Activated T-cell treated with anti-CD3 and anti-CD28 coated beads for 48 hours (primary cell): ENCODE data around the gene RTBDN.

ENCODE experiments used
- DNase-seq: peaks from one replicate; pipeline ENCODE4 v3.0.0-alpha.2; 2020; ENCODE audit warnings: low read depth

Gene RTBDN

DNA sequence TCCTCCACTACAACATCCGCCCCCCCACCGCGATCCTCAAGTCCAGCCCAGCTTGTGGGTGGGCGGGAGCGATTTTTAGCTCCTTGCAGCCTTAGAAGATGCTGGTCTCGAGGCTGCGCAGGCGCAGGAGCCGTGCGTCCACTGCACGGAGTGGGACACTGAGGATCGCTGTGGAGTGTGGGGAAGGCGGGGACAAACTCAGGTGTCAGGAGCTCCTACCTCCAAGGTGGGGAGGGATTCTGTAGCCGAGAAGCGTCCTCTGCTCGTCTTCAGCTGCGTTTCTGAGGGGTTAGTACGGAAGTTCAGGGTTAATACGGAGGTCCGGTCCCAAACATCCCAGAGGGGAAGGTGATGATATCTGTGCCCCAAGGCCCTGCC is at the start of gene RTBDN:
Gene RTBDN (minus strand): TSS at position 14 of the 378 bp plus-strand sequence. CDS start 4,600 bp downstream, outside the sequence.
- no peak for DNase-seq

DNA sequence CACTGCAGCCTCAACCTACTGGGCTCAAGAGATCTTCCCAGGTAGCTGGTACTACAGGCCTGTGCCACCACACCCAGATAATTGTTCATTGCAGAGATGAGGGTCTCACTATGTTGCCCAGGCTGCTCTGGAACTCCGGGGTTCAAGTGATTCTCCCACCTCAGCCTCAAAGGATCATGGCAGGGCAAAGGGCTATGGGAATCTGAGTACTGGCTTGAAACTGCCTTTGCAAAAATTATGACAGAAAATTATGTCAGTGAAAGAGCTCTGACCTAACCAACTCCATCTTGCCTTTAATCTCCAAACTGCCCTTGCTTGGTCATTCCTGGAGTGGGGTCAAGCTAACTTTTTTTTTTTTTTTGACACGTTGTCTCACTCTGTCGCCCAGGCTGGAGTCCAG is 48.2 kb upstream of the RTBDN start:
- DNase-seq: no peak

DNA sequence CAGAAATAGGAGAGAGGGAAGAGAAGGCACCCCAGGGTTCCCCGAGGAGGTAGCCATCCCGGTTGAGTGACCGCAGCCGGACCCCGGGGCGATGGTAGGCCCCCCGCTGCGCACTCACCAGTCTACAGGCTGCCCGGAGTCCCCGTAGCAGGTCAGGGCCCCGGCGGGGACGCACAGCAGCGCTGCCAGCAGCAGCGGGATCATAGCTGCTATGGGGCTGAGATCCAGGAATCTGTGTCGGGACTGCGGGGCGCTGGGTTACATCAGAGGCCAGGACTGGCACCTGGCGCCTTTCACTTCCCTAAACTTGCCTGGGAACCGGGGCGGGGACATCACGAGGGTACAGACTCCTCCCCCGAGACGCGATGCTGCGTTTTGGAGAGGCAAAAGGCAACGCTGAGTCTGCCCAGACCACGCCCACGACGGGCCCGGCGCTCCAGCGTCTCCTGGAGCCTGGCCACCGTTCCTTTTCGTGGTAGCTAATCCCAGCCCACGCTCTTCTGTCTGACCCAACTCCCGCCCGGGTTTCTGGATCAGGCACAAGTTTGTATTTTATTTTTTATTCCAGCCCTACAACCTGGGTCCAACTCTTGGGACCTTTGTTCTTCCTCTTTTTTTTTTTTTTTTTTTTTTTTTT is 46.9 kb upstream of the RTBDN start, which contains the start of gene DNASE2:
Gene DNASE2 (minus strand): TSS at position 278 of the 637 bp plus-strand sequence. CDS start 74 bp downstream, at position 204.
- peak; percentile 87 for DNase-seq

DNA sequence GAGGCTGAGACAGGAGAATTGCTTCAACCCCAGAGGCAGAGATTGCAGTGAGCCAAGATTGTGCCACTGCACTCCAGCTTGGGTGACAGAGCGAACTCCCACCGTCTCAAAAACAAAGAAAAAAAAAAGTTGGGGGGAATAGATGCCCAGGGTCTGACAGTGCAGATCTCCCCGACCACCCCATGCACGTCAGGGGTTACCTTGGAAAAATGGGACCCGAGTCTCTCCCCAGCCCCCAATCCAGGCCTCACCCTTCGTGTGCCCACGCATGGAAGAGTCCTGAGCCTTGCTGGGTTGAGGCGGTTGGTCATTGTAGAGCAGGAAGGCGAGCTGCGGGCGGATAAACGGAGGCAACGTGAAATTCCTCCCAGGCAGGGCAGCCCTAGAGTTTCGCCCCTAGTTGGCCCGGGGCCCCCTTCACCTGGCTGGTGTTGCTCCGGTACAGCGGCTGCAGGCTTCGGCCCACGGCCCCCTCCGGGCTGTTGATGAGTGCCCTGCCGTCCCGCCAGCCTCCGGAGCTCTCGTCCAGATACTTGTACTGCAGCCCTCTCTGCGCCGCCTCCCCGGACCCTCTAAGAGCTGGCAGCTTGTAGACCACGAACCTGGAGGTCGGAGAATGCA is 46.3 kb upstream of the RTBDN start:
- no peak for DNase-seq

DNA sequence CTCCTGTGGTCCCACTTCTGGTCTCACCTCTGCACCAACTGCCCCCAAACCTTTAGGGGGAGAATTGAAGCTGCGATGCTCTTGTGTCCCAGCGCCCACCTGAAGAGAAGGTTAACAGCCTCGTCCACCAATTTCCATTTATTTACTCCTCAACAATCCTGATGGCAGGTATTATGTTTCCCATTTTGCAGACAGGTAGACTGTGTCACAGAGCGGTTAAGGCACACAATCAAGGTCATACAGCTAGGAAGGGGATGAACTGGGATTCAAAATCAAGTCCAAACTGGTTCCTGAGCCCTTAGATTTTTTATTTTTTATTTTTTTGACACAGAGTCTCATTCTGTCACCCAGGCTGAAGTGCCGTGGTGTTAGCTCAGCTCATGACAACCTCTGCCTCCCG is 40.7 kb upstream of the RTBDN start:
- no peak for DNase-seq

DNA sequence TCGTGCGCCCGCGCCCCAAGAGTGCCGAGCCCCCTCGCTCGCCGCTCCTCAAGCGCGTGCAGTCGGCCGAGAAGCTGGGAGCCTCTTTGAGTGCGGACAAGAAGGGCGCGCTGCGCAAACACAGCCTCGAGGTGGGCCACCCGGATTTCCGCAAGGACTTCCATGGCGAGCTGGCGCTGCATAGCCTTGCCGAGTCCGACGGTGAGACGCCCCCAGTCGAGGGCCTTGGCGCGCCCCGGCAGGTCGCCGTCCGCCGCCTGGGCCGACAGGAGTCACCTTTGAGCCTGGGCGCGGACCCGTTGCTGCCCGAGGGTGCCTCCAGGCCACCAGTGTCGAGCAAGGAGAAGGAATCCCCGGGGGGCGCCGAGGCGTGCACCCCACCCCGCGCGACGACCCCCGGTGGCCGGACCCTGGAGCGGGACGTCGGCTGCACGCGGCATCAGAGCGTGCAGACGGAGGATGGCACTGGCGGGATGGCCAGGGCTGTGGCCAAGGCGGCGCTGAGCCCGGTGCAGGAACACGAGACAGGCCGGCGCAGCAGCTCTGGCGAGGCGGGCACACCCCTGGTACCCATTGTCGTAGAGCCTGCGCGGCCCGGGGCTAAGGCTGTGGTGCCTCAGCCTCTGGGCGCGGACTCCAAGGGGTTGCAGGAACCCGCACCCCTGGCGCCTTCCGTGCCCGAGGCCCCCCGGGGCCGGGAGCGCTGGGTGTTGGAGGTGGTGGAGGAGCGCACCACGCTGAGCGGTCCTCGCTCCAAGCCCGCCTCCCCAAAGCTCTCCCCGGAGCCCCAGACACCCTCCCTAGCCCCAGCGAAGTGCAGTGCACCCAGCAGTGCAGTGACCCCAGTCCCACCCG is 39.7 kb upstream of the RTBDN start:
- DNase-seq: no peak

DNA sequence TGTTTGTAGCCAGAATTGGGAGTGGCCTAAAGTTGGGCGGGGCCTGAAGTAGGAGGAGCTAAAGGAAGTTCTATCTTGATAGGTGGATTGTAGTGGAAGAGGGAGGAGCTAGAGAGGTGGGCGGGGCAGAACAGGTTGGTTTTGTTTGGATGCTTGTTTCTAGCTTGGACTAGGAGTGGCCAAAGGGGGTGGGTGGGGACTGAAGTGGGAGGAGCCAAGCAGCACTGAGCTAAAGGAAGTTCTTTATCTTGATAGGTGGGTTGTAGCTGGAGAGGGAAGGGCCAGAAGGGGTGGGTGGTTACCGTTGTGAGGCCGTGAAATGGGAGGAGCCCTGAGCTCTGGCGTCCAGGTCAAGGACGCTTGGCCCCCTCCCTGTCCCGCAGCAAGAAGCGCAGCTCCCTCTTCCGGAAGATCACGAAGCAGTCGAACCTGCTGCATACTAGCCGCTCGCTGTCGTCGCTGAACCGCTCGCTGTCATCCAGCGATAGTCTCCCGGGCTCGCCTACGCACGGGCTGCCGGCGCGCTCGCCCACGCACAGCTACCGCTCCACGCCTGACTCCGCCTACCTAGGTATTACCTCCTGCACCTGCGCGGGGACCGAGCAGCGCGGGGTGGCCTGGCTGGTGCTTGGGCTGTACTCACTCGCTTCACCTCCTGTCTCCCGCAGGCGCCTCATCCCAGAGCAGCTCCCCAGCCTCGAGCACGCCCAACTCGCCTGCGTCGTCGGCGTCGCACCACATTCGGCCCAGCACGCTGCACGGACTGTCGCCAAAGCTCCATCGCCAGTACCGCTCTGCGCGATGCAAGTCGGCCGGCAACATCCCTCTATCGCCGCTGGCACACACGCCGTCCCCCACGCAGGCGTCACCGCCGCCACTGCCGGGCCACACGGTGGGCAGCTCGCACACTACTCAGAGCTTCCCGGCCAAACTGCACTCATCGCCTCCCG is 38.8 kb upstream of the RTBDN start:
- peak; percentile 59 for DNase-seq

DNA sequence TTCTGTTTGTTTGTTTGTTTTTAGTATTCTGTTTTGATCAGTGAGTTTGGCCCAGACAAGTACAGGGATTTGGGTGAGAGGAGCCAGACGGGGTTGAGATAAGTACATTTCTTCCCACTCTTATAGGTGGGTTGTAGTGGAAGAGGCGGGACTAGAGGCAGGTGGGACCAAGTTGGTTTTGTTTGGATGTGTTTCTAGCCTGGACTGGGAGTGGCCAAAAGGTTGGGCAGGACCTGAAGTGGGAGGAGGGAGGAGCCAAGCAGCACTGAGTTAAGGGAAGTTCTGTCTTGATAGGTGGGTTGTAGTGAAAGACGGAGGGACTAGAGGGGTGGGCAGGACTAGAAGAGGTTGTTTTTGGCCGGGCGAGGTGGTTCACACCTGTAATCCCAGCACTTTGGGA is 37.9 kb upstream of the RTBDN start:
- no peak for DNase-seq

DNA sequence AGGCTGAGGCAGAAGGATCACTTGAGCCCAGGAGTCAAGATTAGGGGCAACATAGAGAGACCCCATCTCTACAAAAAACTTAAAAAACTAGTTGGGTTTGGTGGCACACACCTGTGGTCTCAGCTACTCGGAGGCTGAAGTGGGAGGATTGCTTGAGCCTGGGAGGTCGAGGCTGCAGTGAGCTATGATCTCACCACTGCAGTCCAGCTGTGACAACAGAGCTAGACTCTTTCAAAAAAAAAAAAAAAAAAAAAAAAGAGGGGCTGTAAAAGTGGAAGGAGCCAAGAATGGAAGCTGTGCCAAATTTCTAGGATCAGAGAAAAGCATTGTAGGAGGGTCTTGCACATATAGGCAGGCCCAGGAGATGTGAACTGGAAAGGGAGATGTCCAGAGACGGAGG is 37.3 kb upstream of the RTBDN start:
- DNase-seq: no peak

DNA sequence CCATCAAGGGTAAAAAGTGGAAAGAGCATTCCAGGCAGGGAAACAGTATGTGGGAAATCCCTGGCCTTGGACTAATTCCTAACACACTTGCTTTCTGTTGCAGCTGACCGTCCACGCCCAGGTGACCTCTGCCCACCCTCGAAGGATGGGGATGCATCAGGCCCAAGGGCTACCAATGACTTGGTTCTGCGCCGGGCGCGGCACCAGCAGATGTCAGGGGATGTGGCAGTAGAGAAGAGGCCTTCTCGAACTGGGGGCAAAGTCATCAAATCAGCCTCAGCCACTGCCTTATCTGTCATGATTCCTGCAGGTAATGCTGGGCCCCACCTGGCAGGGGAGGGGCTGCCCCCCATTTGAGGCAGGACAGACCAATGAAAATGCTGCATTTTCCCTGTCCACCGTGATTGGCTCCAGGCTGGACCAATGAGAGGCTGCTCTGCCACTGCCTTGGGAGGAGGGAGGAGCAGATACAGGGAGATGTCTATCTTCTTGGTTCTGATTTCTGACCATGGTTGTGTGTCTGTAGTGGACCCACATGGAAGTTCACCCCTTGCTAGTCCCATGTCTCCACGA is 34.2 kb upstream of the RTBDN start:
- DNase-seq: no peak

DNA sequence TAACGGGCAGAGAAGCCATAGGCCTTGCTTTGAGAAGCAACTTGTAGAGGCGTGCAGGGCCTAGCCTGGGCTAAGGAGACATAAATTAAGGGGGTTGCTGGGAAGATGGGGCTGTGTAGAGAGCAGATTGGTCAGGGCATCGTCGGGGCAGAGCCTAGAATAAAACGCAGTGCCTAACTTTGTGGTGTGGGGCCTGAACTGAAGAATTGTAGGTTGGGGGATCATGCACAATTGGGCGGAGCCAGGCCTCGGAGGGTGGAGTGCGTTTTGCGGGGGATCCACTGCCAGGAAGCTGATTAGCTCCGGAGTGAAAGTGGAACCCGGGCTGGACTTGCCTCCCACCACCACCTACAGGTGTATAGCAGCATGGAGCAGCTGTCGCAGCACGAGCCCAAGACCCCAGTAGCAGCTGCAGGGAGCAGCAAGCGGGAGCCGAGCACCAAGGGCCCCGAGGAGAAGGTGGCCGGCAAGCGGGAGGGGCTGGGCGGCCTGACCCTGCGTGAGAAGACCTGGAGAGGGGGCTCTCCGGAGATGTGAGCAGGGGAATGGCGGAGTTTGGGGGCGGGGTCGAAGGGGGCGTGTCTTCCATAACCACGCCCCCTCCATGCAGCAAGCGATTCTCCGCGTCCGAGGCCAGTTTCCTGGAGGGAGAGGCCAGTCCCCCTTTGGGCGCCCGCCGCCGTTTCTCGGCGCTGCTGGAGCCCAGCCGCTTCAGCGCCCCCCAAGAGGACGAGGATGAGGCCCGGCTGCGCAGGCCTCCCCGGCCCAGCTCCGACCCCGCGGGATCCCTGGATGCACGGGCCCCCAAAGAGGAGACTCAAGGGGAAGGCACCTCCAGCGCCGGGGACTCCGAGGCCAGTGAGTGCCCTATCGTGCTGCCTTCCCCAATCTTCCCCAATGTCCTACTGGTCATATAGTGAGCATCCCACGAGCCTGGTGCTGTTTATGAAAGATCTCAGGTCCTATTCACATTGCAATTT is 33.0 kb upstream of the RTBDN start:
- DNase-seq: peak; percentile 77

DNA sequence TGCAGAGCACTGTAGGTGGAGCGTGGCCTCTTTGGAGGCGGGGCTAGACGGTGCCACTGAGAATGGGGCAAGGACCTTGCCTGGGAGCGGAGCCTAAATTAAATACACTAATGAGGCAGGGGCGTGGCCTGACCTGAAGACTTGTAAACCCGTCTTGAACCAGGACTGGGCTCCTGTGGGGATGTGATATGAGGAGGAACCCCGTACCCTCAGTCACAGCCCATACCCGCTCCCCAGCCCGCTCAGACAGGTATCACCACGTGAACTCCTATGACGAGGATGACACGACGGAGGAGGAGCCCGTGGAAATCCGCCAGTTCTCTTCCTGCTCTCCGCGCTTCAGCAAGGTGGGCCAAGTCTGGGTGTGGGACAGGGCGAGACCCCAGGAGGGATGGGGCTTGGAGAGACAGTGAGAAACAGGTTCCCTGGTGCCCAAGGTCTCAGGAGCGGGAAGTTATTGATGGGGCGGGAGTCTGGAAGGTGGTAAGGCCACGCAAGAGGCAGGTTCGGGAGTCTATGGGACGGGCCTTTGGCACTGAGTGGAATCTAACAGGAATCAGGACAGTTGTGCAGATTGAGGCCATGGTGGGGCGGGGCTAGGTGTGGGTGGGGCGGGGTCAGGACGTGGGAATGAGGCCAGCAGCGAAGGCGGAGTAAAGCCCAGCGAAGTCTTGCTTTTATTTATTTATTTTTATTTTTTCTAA is 32.2 kb upstream of the RTBDN start:
- DNase-seq: no peak

DNA sequence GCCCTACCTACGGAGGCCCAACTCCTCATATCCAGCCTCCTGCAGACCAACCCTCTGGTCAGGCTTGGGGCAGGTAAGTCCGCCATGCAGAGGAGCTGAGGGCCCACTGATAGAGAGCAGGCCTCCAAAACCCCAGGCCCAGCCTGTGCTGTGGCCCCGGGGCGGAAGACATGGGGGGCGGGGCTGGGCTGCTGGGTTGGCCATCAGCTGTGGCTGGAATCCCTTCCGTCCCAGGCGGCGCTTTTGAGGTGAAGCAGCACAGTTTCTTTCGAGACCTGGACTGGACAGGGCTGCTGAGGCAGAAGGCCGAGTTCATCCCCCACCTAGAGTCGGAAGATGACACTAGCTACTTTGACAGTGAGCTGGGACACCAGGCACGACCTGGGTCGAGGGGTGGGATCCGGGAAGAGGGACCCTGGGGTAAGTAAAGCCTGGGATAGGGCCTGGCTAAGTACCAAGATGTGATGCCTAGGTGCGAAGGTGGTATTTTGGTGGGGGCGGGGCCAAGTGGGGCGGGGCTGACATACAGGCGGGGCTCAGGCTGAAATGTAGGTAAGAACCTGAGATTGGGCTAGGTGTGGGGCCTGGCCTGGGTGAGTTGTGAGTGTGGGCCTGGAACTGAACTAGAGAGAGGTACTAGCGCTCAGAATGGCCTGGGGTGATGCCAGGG is 31.5 kb upstream of the RTBDN start:
- no peak for DNase-seq

DNA sequence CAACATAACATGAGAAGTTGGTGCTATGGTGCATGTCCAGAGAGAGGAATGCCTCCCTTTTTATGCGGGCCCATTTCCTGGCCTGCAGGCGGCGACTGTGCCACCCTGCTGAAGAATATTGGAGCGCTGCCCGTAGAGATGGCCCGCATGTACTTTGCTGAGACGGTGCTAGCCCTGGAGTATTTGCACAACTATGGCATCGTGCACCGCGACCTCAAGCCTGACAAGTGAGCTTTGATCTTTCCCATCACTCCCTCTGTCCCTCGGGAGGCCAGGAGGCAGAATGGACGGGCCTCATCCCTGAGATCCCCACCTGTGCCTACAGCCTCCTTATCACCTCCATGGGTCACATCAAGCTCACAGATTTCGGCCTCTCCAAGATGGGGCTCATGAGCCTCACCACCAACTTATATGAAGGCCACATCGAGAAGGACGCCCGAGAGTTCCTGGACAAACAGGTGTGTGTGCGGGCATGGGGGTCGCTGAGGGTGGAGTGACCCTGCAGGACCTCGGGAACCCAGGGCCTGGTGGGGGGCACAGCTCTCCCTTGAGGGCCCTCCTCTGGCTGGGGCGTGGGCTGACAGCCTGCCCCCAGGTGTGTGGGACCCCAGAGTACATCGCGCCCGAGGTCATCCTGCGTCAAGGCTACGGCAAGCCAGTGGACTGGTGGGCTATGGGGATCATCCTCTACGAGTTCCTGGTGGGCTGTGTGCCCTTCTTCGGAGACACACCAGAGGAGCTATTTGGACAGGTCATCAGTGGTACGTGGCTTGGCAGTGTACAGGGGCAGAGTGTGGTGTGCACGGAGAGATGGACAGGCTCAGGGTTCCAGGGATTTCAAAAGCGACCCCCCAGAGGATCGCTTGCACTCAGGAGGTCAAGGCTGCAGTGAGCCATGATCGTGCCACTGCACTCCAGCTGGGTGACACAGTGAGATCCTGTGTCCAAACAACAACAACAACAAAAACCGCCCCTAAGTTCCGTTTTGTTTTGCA is 30.6 kb upstream of the RTBDN start:
- no peak for DNase-seq

DNA sequence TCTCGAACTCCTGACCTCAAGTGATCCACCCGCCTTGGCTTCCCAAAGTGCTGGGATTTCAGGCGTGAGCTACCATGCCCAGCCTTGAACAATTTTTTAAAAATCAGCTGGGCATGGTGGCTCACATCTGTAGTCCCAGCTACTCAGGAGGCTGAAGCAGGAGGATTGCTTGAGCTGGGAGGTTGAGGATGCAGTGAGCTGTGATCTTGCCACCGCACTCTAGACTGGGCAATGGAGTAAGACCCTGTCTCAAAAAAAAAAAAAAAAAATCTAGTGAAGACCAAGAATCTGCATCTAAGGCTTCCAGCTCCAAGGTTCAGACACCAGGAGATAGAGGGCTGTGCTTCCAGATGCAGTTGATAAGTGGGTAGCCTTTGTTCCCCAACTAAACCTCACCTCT is 29.8 kb upstream of the RTBDN start:
- DNase-seq: no peak

DNA sequence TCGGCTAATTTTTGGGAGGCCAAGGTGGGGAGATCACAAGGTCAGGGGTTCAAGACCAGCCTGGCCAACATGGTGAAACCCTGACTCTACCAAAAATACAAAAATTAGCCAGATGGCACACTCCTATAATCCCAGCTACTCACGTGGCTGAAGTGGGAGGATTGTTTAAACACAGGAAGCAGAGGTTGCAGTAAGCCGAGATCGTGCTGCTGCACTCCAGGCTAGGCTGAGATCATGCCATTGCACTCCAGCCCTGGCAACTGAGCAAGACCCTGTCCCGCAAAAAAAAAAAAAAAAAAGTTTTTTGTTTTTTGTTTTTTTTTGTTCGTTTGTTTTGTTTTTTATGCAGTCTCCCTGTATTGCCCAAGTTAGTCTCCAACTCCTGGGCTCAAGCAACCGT is 25.2 kb upstream of the RTBDN start:
- no peak for DNase-seq

DNA sequence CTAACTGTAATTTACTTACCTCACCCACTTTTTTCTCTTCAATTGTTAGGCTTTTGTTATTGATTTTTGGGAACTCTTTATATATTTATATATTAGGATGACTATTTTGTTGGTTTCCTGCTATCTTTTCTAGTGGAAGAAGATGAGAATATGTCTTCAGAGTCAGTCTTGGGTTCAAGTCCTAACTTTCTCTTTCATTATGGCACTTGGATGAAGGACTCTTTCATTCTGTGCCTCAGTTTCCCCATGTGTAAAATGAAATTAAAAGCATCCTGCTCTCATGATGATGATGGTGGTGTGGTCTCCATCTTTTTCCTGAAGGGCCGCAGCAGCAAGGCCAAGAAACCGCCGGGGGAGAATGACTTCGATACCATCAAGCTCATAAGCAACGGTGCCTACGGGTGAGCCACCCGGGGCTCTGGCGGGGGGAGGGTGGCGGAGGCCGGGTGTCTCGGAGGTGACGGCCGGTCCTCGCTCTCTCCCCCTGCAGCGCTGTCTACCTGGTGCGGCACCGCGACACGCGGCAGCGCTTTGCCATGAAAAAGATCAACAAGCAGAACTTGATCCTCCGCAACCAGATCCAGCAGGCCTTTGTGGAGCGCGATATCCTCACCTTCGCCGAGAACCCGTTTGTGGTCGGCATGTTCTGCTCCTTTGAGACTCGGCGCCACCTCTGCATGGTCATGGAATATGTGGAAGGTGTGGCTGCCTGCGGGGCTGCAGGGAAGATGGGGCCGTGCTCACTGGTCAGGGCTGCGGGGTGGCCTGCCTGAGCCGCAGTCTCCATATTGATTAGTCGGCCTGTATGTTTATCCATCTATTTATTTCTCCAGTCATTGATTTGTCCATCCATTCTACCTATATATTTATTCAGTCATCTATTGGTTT is 23.9 kb upstream of the RTBDN start:
- no peak for DNase-seq
